Neural progenitor cell (in vitro differentiated cells): Measurements from ENCODE around the gene LAMB1.

Experiments
- CTCF ChIP-seq: fragments of 200-600 bp; sonication (generic); IDR thresholded peaks from 2 replicates; pipeline ENCODE4 v1.5.1; 2017; ENCODE audit warnings: antibody characterized with exemption, mild to moderate bottlenecking
- EZH2 ChIP-seq: fragments of 200-600 bp; sonication (generic); IDR thresholded peaks from 2 replicates; pipeline ENCODE4 v1.6.1; 2017; ENCODE audit warnings: antibody characterized with exemption, mild to moderate bottlenecking, moderate library complexity
- EZH2phosphoT487 ChIP-seq: fragments of 200-600 bp; sonication (generic); IDR thresholded peaks from 2 replicates; pipeline ENCODE4 v1.6.1; 2017; ENCODE audit warnings: antibody characterized with exemption

- TF ChIP-seq EZH2 (no peak), CTCF (no peak), EZH2phosphoT487 (no peak)
These were observed 33.1 kb downstream of the LAMB1 start for GRCh38 chr7:107969856-107970255.
